GM10266 (cell line): ENCODE measurements around the gene CATSPERE.
"Not testable (repeated sequence)": the region's sequence is repeated elsewhere in the genome, so short reads cannot be mapped to it uniquely, and the experiment has no call there.

Source experiments
- DNase-seq: peaks from one replicate; pipeline ENCODE4 v3.0.0; 2012; ENCODE audit errors: extremely low spot score
- CTCF ChIP-seq: IDR thresholded peaks from 2 replicates; pipeline ENCODE4 v1.5.1; 2012; ENCODE audit warnings: mild to moderate bottlenecking, low read depth; ENCODE audit not compliant: control insufficient read depth, insufficient read depth; ENCODE audit errors: missing control alignments

Gene CATSPERE

DNA sequence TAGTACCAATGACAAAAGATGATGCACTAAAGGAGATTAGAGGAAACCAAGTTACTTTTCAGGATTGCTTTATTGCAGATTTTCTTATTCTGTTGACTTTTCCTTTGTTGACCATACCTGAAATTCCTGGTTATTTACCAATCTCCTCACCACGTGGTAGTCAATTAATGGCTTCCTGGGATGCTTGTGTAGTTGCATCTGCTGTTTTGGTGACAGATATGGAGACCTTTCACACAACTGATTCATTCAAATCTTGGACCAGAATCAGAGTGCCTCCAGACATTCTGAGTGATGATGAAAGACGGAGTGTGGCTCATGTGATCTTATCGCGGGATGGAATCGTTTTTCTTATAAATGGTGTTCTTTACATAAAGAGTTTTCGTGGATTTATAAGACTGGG, 91.3 kb downstream of the CATSPERE start:
- TF ChIP-seq CTCF = no peak
- DNase-seq = no peak

DNA sequence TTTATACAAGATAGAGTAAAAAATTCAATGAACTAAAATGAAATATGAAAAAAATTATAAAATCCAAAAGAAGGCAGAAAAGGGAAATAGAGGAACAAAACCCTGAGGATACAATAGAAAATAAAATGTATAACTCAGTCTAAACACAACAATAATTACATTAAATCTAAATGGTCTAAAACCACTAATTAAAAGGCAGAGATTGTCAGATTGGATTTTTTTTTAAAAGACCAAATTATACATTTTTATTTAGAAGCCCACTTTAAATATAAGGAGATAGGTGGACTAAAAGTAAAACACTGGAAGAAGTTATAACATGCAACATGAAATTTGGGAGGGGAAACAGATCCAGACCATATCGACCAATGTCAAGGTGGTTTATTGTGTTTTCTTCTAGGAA, 95.2 kb downstream of the CATSPERE start:
- DNase-seq = no peak
- no peak for TF ChIP-seq CTCF

DNA sequence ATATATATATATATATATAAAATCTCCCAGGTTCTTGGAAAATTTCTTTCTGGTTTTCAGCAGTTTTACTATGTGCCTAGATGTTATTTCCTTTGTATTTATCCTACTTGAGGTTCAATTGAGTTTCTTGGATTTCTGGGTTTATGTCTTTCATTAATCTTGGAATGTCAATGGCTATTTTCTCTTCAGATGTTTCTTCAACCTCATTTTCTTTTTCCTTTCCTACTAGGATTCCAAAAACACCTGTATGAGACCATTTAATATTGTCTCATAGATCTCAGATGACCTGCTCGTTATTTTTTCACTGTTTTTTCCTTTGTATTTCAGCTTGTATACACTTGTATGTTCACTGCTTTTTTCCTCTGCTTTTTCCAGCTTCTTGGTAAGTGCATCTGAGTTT, 96.5 kb downstream of the CATSPERE start:
- no peak for DNase-seq

GRCh38 chr1:244559561-244559960, 98.5 kb downstream of the CATSPERE start:
- DNase-seq = no peak
- no peak for TF ChIP-seq CTCF

More for the DNA sequence above, 96.5 kb downstream of the CATSPERE start:
- no peak for TF ChIP-seq CTCF

- DNase-seq = not testable (repeated sequence)
These were observed 101.8 kb downstream of the CATSPERE start for GRCh38 chr1:244562877-244563276.

DNA sequence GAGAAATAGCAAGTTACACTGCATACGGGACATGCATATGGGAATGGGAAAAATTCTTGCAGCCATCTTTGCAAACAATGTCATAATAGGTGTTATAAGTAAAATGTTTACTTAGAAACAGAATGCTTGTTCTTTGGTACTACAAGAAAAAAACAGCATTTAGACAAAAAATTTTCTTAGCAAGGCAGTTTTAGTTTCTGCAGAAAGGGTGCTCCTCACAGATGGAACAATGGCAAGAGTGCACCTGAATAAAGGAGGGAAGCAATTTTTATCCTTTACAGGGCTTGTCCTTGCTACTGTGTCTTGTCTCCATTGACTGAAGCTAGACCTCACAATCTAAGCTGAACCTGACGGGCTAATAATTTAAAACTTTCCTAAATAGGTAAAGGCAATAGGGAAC, 112.7 kb downstream of the CATSPERE start:
- DNase-seq = no peak
- no peak for TF ChIP-seq CTCF

DNA sequence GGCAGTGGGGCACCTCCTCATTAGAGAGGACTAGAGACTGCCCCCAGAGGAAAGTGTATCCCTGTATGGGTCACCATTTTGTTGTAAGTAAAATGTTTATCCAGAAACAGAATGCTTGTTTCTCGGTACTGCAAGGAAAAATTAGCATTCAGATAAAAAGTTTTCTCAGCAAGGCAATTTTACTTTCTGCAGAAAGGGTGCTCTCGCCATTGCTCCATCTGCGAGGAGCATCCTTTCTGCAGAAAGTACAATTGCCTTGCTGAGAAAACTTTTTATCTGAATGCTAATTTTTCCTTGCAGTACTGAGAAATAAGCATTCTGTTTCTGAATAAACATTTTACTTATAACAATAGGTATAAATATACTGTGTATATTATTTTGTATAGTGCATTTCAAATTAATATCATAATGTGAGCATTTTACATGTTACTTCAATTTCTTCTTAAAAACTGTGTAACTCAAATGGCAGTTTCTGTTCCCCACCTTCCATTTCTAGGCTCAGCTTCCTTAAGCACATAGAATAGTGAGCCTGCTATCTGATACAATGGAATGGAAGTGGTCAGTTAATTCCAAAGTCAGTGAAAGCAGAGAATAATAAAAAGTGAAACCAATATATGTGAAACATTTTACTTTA, 115.3 kb downstream of the CATSPERE start:
- no peak for TF ChIP-seq CTCF
- no peak for DNase-seq

- not testable (repeated sequence) for DNase-seq
These were observed 117.1 kb downstream of the CATSPERE start for GRCh38 chr1:244578205-244578604.
